ENCODE measurements around the gene TTC21A. TPM values are rescaled to one million over a fixed set of nuclear protein-coding genes. Genes with fewer than 3 reads are reported as not detected.
"Not testable (repeated sequence)": the region's sequence is repeated elsewhere in the genome, so short reads cannot be mapped to it uniquely, and the experiment has no call there.

TTC21A gene
- total RNA-seq: 1 to 10 TPM in 1 of 4 donors, under 1 TPM in 3; 0.52 to 1.2 (median 0.78) TPM
- polyA plus RNA-seq: under 1 TPM; 0.62 to 1.00 (median 0.98) TPM
- long read RNA-seq, donor 1: 0 reads
- long read RNA-seq, donor 2, partial matches to known transcripts: 1 of 3 reads
- long read RNA-seq, donor 2, other reads (novel, unspliced or antisense): 2 of 3 reads

DNA sequence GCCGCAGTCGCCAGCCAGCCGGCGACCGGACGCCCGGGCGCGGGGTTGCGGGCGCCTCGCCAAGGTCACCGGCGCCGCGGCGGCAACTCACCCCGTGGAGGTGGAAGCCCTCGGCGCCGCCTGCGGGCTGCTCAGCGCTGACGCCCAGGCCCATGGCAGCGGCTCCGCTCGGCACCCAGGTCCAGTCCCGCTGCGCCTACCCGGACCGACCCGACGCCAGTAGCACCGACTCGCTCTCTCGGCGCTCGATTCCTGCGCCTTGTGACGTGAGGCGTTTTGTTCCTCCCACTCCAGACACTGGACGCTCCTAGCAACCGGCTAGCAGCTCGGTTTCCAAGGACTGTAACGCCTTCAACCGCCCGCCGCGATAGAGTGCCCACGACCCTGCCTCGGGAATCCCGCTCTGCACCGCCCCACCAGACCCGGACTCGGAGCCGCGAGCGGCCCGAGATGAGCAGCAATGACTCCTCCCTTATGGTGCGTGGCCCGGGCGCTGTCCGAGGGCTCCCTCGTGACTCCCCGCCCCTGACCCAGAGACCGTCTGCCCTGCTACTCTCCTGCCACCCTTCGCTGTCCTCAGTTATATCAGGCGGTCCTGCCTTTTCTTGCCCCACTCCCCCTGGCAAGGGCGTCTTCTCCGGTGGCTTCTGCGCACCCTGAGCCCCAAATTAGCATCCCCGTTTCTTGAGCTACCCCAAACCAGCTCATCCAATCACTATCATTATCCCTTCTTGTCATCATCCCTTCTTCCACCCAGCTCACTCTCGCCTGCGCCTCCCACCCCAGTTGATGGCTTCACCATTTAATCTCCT, at the start of gene TTC21A, which contains the start of gene GORASP1:
Gene TTC21A (plus strand): TSS at position 293 of the 812 bp plus-strand sequence. CDS start 158 bp downstream, at position 451.
Gene GORASP1 (minus strand): TSS at position 240 of the 812 bp plus-strand sequence. CDS start 86 bp downstream, at position 154.
- ATAC-seq (peak; percentile 85 to 93 (median 89)), DNase-seq (peak; percentile 91 to 95)
- H3K36me3 ChIP-seq (ENCODE audit: insufficient read depth in 1 of 2, low read depth in 1 of 2): no peaks in the 10 kb centered on the region
- no peak for TF ChIP-seq CTCF (IDR thresholded peaks at IDR 0.05)
- no peaks in the 10 kb centered on the region for H3K27me3 ChIP-seq (ENCODE audit: insufficient read depth in 3 of 3, low read length in 2 of 3)
- peak within 1 kb of the TSS; percentile 100 for H3K27ac ChIP-seq
- H3K4me1 ChIP-seq: peaks cover 34% of the 10 kb centered on the region
- 0 to 1% (median 0%) methylated on average over 41 to 74 of the region's 74 CpGs for WGBS, 3 donors
- no peaks in the 10 kb centered on the region for H3K9me3 ChIP-seq
- peak within 1 kb of the TSS; percentile 95 for H3K4me3 ChIP-seq
- intact Hi-C loops (cut with DNase I): loop anchor here (5.0 to 10.0 kb wide), 6 partner anchors 35 to 287 kb away; partner anchors contain the start of gene SLC25A38 (in 1 of the 2)

DNA sequence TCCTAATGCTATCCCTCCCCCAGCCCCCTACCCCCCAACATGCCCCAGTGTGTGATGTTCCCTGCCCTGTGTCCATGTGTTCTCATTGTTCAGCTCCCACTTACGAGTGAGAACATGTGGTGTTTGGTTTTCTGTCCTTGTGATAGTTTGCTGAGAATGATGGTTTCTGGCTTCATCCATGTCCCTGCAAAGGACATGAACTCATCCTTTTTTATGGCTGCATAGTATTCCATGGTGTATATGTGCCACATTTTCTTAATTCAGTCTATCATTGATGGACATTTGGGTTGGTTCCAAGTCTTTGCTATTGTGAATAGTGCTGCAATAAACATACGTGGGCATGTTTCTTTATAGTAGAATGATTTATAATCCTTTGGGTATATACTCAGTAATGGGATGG, 46.3 kb upstream of the TTC21A start:
- DNase-seq; intact Hi-C loops (cut with DNase I); ATAC-seq; H3K4me3 ChIP-seq; H3K27me3 ChIP-seq (ENCODE audit: insufficient read depth in 3 of 3, low read length in 2 of 3); H3K4me1 ChIP-seq; H3K27ac ChIP-seq; H3K36me3 ChIP-seq (ENCODE audit: insufficient read depth in 1 of 2, low read depth in 1 of 2); H3K9me3 ChIP-seq: not testable (repeated sequence)
- 86 to 96% (median 91%) methylated on average over 2 of the region's 2 CpGs for WGBS, 3 donors

- Histone ChIP-seq H3K27ac (no peak overlapping the region), H3K4me3 (no peak overlapping the region), H3K9me3 (no peaks in the 10 kb centered on the region), H3K27me3 (ENCODE audit: insufficient read depth in 3 of 3, low read length in 2 of 3) (no peaks in the 10 kb centered on the region), H3K36me3 (ENCODE audit: insufficient read depth in 1 of 2, low read depth in 1 of 2) (peaks cover 0 to 16% of the 10 kb centered on the region in 2 donors), H3K4me1 (no peaks in the 10 kb centered on the region)
- ATAC-seq (no peak), DNase-seq (no peak)
- 67 to 81% (median 68%) methylated on average over 1 of the region's 1 CpG for WGBS, 3 donors
- TF ChIP-seq CTCF (IDR thresholded peaks at IDR 0.05): no peak
- intact Hi-C loops (cut with DNase I): no loop called here
Observed at GRCh38 chr3:39062180-39062579, 45.3 kb upstream of the TTC21A start.

DNA sequence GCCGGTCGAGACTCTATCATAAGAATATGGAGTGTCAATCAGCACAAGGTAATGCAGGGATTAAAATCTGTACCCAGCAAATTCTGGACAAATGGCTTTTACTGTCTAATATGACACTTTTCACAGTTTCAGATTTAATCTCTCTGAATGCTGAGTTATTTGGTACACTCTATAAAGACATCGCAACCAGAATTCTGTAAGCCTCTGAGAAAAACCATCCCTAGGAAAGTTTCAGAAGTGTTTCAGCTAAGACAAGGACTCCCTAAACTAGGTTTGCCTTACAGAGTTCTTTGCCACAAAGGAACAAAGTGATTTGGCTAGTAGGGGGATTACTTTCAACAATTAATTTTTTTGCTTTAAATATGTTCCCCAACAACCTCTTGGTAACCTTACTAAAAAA, 44.3 kb upstream of the TTC21A start:
- 68 to 75% (median 69%) methylated on average over 3 of the region's 3 CpGs for WGBS, 3 donors
- ATAC-seq (no peak), DNase-seq (no peak)
- peaks cover 0 to 26% of the 10 kb centered on the region in 2 donors for H3K36me3 ChIP-seq (ENCODE audit: insufficient read depth in 1 of 2, low read depth in 1 of 2)
- no peaks in the 10 kb centered on the region for H3K27me3 ChIP-seq (ENCODE audit: insufficient read depth in 3 of 3, low read length in 2 of 3)
- H3K27ac ChIP-seq: no peak overlapping the region
- H3K9me3 ChIP-seq: no peaks in the 10 kb centered on the region
- intact Hi-C loops (cut with DNase I): no loop called here
- H3K4me1 ChIP-seq: no peaks in the 10 kb centered on the region
- H3K4me3 ChIP-seq: no peak overlapping the region
- TF ChIP-seq CTCF (IDR thresholded peaks at IDR 0.05): no peak

GRCh38 chr3:39064646-39065045, 42.8 kb upstream of the TTC21A start:
- intact Hi-C loops (cut with DNase I): no loop called here
- Histone ChIP-seq H3K36me3 (ENCODE audit: insufficient read depth in 1 of 2, low read depth in 1 of 2) (peaks cover 0 to 41% of the 10 kb centered on the region in 2 donors), H3K27ac (no peak overlapping the region), H3K4me3 (no peak overlapping the region), H3K4me1 (no peaks in the 10 kb centered on the region), H3K9me3 (no peaks in the 10 kb centered on the region), H3K27me3 (ENCODE audit: insufficient read depth in 3 of 3, low read length in 2 of 3) (no peaks in the 10 kb centered on the region)
- DNase-seq (no peak), ATAC-seq (no peak)
- WGBS, 3 donors: 81 to 92% (median 89%) methylated on average over 1 of the region's 1 CpG
- TF ChIP-seq CTCF (IDR thresholded peaks at IDR 0.05): no peak

All from psoas muscle (tissue), 8 donors.